CD4-positive, alpha-beta T cell treated with Interleukin-15 for 4 hours (primary cell): Measurements from ENCODE around the gene CLIC4.
"Not testable (repeated sequence)": the region's sequence is repeated elsewhere in the genome, so short reads cannot be mapped to it uniquely, and the experiment has no call there.

Experiments
- DNase-seq: peaks from one replicate; pipeline ENCODE4 v3.0.0-alpha.2; 2020; ENCODE audit warnings: low spot score

Gene CLIC4

GRCh38 chr1:24720152-24720551 lies 25.1 kb upstream of the CLIC4 start:
- DNase-seq: no peak

- DNase-seq: no peak
These were observed 23.7 kb upstream of the CLIC4 start for GRCh38 chr1:24721533-24721932.

DNA sequence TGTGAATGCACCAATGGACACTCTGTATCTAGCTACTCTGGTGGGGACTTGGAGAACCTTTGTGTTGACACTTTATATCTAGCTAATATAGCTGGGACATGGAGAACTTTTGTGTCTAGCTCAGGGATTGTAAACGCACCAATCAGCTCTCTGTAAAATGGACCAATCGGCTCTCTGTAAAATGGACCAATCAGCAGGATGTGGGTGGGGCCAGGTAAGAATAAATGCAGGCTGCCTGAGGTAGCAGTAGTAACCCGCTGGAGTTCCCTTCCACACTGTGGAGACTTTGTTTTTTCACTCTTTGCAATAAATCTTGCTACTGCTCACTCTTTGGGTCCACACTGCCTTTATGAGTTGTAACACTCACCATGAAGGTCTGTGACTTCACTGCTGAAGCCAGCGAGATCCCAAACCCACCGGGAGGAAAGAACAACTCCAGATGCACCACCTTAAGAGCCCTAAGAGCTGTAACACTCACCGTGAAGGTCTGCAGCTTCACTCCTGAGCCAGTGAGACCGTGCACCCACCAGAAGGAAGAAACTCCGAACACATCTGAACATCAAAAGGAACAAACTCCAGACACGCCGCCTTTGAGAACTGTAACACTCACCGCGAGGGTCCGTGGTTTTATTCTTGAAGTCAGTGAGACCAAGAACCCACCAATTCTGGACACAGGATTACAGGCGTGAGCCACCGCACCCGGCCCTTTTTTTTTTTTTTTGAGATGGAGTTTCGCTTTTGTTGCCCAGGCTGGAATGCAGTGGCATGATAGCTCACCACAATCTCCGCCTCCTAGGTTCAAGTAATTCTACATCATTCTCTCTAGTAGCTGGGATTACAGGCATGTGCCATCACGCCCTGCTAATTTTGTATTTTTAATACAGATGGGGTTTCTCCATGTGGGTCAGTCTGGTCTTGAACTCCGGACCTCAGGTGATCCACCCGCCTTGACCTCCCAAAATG lies 22.9 kb upstream of the CLIC4 start:
- not testable (repeated sequence) for DNase-seq

GRCh38 chr1:24724345-24725208 lies 20.7 kb upstream of the CLIC4 start:
- DNase-seq: no peak

DNA sequence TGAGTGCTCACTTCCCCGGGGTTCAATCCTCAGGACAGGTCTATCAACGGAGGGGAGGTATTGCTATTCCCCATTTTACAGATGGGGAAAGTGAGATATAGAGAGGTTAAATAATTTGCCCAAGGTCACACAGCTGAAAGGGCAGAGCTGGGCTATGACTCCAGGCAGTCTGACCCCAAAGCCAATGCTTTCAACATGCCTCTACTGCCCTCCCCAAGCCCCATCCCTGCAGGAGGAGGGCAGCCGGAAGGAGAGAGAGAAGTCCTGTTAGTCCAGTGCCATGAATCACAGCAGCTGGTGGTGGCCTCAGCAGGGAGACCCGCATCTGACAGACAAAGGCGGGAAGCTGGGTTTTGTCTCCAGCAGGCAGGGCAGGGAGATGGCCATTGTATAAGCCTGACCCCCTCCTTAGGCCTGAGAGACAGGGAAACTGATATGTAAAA lies 20.0 kb upstream of the CLIC4 start:
- no peak for DNase-seq

GRCh38 chr1:24726741-24727140 lies 18.5 kb upstream of the CLIC4 start:
- no peak for DNase-seq

DNA sequence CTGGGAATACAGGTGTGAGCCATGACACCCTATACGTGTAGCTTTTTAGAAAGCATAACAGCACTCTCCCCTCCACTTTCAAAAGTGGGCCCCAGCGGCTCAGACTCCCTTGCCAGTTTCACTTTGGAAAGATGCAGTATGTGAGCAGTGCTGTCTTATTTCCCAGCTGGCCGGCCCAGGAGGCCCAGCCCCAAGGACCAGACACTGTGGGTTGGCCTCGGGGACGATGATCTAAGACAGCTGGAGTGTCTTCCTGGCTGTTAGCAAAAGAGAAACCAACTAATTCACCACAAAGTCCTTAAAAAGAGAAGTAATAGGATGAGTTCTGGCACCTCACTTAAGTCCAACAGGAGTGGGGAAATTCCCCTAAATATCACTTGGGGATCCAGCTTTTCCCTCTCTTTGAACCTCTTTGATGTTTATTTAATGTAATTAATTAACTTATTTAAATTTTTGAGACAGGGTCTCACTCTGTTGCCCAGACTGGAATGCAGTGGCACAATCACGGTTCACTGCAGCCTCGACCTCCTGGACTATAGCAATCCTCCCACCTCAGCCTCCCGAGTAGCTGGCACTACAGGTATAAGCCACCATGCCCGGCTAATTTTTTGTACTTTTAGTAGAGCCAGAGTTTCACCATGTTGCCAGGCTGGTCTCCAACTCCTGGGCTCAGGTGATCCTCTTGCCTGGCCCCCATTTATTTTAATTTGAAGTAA lies 17.6 kb upstream of the CLIC4 start:
- DNase-seq: no peak

DNA sequence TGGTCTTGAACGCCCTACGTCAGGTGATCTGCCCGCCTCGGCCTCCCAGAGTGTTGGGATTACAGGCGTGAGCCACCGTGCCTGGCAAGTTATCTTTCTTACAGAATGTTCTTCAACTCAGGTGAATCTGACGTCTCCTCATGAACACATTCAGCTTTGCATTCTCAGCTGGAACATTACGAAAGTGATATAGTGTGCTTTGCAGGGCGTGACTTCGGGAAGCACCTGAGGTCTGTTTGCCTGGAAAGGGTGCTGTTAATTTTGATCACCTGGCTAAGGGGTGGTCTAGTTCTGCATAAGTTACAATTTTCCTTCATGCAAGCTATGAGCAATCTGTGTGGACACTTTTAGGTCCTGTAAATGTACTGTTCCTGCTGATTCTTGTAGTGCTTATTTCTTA lies 16.3 kb upstream of the CLIC4 start:
- no peak for DNase-seq

- no peak for DNase-seq
These were observed 12.9 kb upstream of the CLIC4 start for GRCh38 chr1:24732186-24732885.

GRCh38 chr1:24733342-24733741 lies 11.9 kb upstream of the CLIC4 start:
- DNase-seq: not testable (repeated sequence)

- DNase-seq: no peak
These were observed 10.1 kb upstream of the CLIC4 start for GRCh38 chr1:24735156-24735508.

DNA sequence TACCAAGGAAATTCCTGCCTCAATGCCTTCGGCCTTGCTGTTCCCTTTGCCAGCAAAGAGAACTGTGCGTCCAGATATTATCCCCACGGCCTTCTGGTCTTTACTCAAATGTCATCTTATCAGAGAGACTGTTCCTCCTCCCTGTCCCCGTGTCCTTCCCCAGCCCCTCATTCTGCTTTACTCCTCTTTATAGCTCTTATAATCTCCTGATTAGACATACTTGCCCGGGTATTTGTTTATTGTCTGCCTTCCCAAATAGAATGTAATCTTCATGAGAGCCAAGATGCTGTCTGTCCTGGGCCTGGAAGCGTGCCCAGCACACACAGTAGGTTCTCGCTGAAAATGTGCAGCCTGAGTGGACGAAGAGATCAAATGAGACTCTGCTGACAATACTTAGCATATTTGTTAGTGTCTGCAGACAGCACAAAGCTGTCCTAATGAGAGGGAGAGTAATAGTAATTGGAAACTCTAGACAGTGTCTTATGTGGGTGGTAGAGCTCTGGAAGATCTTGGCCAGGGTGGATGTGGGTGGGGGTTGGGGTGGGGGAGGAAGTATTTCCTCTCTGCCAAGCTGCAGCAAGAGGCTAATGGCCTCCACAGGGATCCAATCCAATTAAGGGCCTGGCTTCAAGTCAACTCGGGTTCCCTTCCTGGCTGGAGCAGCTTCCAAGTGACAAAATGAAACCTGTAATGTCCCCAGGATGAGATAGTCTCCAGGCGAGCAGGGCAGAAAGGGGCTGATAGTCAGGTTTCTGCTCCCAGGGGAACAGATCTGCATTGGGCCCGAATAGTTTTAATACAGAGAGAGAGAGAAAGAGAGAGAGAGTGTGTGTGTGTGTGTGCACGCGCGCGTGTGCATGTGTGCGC lies 9.5 kb upstream of the CLIC4 start:
- no peak for DNase-seq

DNA sequence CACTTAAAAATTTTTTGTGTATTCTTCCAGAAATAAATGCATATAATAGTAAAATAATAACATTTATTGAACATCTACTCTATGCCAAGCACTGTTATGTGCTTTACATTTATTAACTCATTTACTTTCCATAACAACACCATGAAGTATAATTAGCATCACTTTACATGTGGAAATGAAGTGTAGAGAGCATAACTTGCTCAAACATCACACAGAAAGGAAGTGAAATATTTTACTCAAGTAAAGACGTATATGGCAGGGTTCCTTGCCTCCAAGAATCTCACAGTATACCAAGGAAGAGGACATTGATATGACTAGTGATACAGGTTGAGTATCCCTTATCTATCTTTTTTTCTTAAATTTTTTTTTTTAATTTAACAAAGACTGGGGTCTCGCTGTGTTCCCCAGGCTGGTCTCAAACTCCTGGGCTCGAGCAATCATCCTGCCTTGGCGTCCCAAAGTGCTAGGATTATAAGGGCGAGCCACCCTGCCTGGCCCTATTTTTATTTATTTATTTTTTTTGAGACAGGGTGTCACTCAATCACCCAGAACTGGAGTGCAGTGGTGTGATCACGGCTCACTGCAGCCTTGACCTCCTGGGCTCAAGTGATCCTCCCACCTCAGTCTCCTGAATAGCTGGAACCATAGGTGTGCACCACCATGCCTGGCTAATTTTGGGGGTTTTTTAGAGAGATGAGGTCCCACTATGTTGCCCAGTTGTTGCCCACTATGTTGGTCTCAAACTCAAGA lies 7.7 kb upstream of the CLIC4 start:
- no peak for DNase-seq

GRCh38 chr1:24739241-24739640 lies 6.0 kb upstream of the CLIC4 start:
- DNase-seq: no peak

DNA sequence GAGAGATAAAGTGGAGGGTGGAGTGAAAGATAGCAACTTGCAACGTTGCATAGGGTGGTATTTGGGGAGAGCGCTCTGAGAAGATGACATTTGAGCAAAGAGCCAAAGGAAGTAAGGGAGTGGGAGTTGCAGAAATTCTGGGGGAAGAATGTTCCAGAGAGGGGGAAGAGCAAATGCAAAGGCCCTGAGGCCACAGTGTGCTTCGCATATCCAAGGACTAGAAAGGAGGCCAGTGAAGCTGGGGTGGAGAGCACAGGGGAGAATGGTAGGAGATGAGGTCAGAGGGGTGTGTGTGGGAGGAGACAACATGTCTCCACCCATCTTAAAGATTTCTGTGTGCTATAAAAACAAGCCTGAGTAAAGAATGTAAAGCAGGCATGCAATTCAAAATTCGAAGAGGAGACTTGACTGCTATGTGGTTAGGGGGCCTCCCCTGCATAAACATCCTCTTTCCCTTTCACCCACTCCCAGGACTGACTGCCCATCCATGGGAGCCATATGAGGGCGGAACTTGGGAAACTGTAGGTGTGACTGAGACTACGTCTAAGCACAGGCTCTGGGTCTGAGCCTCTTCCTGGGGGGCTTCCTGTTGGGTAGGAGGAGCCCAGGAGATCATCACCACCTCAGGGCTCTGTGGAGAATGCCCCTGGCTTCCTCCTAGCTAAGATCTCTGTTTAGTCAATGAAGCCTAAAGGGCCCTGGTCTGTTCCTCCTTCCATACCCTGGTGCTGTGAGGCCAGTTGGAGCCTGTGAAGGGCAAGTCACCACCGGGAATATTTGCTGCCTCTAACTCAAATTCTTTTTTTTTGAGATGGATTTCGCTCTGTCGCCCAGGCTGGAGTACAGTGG lies 2.9 kb upstream of the CLIC4 start:
- no peak for DNase-seq

DNA sequence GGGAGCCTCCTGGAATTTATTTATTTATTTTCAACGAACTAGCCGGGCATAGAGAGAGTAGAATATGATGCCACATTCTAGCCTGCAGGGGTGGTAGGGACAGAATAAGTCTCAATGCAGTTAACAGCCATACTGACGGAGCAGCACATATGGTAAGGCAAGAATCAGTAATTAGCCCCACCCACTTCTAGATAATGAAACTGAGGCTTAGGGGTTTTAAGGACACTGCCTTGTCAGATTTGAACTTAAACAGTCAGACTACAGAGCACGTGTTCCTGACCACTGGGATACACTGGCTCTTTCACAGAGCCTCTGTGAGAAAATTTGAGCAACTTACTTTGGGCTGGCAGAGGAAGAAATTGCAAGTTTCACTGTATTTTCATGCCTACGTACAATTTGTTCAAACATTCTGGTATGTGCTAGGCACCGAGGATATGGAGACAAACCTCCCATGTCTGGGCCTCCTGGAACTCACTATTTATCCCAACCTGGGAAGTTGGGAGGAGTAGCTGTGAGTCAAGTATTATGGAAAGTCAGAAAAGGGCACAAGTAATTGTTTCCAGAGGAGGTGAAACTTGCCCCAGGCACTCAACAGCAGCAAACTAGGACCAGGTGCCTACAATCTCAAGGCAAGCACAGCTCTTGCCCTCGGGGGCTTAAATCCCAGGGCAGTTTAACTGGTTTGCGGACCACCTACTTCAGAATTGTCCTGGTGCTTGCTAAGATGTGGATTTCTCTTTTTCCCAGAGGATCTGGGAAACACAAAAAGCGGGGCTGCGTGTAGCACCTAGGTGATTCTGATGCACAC lies 1.6 kb upstream of the CLIC4 start:
- no peak for DNase-seq

GRCh38 chr1:24745711-24746413 lies 615 bp downstream of the CLIC4 start:
- DNase-seq: no peak
